ENCODE results near the gene CRYM.

CRYM gene

DNA sequence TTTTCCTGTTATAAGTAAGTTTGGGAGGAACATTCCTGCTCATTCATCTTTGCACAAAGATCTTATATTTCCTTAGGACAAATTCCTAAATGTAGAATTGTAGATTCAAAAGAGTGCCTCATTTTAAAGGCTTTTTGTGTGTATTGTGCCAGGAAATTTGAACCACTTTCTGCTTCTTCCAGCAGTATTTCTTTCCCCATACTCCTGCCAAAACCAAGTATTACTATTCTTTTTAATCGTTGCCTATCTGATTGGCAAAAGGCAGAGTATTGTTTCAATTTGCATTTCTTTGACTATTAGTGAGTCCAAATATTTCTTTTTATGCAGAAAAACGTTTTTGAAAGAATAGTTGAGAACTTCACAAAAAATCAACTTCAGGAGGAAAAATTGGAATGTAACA lies 35.3 kb downstream of the CRYM start:
- no peak for DNase-seq

DNA sequence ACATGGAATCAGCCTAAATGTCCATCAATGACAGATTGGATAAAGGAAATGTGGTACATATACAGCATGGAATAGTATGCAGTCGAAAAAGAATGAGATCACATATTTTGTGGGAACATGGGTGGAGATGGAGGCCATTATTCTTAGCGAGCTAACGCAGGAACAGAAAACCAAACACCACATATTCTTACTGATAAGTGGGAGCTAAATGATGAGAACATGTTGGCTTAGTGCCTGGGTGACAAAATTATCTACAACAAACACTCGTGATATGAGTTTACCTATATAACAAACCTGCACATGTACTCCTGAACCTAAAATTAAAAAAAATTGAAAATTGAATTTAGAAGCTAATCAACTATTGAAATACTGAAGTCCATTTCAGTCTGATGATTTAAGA lies 38.4 kb downstream of the CRYM start:
- DNase-seq, result no peak

DNA sequence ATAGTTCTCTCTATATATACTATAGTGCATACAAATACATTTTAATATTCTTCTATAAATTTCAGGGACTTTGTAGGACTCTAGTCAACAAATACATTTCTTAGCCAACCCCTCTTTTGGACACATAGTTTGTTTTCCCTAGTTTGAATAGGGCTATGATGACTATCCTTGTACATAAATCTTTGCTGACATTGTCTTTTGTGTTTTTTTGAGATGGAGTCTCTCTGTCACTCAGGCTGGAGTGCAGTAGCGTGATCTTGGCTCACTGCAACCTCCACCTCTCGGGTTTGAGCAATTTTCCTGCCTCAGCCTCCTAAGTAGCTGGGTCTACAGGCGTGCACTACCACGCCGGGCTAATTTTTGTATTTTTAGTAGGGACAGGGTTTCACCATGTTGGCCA lies 41.3 kb downstream of the CRYM start:
- no peak for DNase-seq

DNA sequence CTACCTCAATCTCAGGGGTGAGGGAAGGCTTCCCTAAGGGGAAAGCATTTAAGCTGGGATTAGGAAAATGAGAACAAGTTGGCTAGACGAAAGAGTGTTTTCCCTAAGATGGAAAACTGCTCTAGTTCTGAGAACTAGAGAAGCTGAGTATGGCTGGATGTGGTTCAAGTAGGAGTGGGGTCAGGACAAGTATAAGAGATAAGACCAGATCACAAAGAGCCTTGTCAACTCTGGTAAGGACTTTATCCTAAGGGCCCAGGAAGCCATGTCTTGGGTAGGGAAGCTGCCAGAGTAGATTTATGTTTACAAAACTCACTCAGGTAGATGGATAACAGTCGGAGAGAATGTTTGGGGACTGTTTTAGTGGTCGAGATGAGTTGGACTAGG lies 42.9 kb downstream of the CRYM start:
- DNase-seq, result no peak

DNA sequence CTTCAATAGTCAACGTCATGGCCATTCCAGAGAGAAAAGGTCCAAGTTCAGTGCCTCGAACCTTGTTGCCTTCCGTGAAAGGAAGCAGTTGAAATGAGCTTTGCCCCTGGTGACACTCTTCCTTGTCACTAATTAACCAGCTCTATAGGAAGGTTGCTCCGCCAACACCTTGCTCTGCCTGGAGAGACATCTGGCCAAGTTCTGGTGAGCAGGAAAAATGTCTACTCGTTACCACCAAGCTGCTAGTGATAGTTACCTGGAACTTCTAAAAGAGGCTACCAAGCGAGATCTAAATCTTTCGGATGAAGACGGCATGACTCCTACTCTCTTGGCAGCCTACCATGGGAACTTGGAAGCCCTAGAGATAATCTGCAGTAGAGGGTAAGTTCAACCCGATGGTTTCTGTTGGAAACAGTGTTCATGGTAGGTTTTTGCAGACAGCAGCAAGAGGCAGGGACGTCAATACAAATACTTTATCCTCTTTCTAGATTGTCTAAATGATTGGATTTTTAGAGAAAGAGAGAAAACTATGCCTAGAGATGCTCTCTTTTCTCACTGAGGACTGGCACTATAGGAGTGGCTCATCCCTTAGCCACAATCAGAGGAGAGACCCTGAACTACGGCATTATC lies 44.5 kb downstream of the CRYM start, which contains the start of gene ANKS4B:
TSS of gene ANKS4B (plus strand) at position 179 of the 630 bp plus-strand sequence. CDS start at position 218, 39 bp downstream.
- DNase-seq, result no peak

DNA sequence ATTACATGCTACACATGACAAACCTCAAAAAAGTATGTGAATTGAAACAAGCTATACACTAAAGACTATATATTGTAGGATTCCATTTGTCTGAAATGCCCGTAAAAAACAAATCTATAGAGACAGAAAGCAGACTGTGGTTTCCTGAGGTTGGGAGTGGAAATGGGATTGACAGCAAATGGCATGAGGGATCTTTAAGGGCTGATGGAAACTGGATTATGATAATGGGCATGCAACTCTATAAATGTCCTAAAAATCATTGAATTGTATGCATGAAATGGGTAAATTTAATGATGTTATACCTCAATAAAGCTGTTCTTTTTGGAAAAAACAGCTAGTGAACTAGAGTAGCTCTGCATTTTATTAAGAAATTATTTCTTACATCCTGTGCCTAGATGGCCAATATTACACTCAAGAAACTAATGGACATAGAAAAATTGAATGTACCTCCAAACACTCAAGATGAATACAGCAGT lies 45.0 kb downstream of the CRYM start:
- no peak for DNase-seq

DNA sequence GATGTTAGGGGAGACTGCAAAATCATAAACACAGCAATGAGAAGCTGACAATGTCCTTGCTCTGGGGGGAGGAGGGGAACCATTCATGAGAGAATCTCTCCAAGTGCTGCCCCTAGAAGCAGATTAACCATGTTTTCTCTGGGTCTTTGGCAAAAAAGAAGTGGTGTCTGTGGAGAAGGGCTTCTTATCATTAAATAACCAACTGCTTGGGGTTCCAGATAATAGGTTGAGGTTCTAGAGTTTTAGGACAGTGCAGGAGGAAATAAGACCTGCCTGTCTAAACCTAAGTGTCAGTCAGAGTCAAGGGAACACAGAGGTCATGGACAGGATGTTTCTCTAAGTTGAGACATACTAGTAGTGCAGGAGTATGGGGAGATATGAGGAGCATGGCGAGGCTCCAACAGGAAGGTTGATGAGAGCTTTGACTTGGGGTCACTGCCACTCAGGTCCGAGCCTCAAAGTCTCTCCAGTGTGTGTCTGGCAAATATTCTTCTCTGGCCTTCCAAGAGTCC lies 49.7 kb downstream of the CRYM start:
- no peak for DNase-seq

DNA sequence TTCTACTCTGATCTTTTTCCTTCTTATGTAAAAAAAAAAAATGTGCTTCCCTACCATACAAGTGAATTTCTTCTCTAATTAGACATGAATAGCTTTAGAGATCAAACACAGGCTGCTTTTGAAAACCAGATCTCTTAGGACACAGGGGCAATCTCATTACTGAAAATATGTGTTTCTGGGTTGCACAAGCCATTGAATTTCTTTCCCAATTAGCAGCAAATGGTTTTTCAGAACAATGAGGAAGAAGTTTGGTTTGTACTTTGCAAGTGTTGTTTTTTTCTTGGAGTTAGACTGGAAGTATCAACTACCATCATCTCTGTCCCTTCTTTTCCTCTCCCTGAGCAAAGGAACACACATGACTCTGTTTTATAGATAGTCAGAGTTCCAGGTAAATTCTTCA lies 50.2 kb downstream of the CRYM start:
- no peak for DNase-seq

DNA sequence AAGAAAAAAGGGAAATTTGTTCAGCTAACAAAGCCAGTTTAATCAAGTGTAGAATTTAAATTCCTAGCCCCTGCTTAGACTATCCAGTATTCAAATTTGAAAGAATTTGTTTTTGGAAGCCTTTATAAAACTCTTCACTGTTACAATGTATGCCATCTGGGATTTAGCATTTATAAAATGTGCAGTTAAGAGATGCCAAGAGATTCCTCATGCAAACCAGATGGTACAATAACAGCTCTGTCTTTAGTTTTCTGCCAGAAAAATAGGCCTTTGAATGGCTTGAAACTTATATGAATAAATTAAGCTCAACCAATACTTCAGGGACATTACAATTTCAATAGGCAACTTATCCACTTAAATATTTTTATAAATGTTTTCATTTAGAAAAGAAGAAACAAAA lies 51.3 kb downstream of the CRYM start:
- DNase-seq, result no peak

DNA sequence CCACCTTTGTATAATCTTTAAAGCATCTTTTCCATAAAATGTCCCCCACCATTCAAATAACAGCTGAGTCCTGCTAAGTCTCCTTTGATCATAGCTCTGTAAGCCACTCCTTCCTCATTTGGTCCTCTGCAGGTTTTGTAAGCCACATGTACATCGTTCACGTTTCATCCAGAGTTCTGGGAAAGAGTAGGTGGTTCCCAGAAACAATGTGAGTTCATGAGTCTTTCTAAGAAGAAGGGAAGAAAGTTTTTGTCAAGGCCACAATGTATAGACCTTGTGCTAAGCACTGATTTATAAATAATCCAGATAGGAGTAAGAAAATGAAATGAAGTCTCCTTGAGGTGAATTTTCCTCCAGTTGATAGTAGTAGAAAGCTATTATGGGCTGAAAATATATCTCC lies 53.3 kb downstream of the CRYM start:
- DNase-seq, result no peak

DNA sequence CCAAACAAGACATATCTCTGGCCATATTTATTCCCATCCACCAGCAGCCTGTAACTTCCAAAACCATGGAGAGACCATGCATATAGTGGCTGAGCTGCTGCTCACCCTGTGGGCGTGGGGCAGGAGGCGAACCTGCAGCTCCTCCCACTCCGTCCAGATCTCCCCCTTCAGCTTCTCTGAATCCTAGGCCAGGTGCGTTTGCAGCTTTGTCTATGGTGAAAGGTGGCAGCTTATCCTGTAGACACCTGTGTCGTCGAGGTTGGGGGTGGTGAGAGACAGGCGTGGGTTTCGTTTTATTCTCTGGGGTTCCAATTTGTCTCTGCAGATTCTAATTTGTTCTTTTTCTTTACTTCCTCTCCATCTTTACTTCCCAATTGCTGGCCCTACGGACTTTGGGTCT lies 54.3 kb downstream of the CRYM start:
- no peak for DNase-seq

DNA sequence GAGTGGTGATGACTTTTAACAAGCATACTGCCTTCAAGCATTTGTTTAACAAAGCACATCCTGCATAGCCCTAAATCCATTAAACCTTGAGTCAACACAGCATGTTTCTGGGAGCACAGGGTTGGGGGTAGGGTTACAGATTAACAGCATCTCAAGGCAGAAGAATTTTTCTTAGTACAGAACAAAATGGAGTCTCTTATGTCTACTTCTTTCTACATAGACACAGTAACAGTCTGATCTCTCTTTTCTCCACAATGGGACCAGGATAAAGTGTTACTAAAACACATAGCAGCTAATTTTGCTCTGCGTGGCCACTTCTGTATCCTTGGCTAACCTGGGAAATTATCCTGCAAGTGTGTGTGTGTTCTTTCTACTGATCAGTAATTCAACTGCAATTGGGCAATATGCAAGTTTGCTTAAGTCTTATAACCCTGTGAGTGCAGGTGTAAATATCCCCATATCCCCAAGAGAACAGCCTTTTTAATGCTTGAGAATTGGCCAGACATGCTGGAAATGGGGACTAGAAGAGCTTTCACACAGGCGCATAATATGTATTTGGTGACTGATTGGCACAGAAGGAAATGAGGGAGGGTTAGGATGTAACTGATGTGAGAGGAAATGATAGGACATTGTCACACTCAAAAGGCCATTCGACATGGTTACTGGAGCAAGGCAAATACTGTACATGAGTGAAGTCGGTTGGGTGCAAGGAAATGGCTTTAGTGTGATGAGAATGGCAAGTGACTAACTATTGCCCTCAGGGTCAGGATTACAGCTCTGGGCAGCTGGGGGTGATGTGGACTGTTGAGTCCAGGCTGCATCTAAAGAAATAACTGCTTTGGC lies 55.4 kb downstream of the CRYM start:
- peak in 1 of 2 experiments; percentile 9 for DNase-seq

DNA sequence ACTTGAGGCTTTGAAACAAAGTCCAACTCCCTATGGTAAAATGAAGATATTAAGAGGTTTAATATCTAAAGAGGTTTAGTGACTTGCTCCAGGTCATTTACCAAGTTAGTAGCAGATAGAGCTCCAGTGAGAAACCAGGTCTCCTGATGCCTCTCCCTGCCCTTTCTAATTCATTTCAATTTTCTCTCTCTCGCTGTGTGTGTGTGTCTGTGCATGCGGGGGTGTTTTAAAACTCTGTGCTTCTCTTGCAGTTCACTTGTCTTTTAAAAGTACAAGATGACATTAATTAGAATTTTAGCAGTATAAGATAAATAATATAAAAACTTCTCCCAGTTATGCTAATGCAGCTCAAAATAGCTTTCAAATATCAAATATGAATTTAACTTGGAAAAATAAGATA lies 58.5 kb downstream of the CRYM start:
- no peak for DNase-seq

DNA sequence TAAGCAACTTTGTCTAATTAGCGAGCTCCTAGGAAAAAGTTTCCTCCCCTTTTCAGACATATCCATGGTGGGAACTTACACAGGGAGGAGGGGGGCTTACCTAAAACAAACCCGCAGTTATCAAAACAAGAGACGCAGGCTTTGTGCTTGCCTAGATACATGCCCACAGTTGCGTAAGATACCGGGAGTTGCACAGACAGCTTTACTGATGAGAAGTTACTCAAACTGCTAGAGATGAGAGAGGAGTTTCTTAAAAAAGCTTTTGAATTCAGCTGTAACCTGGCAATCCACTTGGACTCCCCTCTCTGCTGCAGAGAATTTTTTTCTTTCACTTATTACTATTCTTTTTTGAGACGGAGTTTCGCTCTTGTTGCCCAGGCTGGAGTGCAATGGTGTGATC lies 59.9 kb downstream of the CRYM start:
- DNase-seq, result no peak

DNA sequence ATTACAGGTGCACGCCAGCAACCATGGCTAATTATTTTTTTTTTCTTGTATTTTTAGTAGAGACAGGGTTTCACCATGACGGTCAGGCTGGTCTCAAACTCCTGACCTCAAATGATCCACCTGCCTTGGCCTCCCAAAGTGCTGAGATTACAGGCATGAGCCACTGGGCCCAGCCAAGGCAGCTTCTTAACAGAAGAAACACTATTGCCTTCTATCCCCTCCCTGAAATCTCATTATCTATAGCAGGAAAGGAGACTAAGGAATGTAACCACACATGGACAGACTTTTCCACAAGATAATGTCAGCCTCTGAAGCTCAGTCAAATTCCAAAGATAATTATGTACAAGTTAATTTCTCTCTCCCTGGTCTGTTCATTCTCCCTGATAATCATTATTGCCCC lies 61.0 kb downstream of the CRYM start:
- no peak for DNase-seq

DNA sequence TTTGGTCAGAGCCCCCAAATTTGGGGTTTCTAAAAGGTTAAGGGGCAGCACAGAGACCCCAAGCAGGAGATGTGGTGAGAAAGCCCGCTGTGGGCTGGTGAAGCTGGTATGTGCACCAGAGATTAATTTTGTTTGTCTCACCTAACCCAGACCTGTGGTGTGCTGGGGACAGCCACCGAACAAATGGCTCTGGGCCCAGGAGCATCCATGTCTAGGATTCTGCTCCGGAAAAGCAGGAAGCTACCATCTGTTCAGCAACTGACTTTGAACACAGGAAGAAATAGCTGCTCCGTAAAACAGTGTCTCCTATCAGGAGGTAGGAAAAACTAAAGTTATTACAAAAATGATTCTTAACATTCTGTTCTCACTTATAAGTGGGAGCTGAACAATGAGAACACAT lies 64.0 kb downstream of the CRYM start:
- no peak for DNase-seq

DNA sequence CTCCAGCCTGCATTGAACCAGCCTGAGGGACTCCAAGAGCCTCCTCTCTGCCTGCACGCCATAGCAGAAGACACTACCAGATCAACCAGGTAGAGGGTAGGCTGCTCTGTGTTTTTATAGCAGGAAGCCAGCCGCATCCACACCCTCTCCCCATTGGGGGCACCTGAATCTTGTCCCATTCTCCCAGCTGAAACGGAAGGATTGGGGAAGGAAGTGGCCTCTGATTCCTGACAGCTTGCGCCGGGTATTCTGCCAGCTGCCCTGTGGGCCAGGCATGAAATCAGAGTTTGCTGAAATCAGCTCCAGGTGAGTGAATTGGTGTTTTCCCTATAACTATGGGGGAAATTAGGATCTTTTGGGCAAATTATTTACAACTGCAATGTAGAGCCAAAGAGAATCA lies 66.6 kb downstream of the CRYM start, which contains the start of gene ZP2:
TSS of gene ZP2 (minus strand) at position 89 of the 400 bp plus-strand sequence. CDS start at position 62, 27 bp downstream.
- DNase-seq, result no peak
